Activated naive CD8-positive, alpha-beta T cell treated with anti-CD3 and anti-CD28 coated beads, Interleukin-2, amount 50 U/mL, for 24 hours (primary cell): ENCODE measurements around the gene KIAA0232.
A peak's percentile ranks its signal among the peaks of the same experiment; 100 is the strongest.
"Not testable (repeated sequence)": the region's sequence is repeated elsewhere in the genome, so short reads cannot be mapped to it uniquely, and the experiment has no call there.

Experiments
- ATAC-seq: fragments of 150-1000 bp; cut with Tn5 transposase; one replicate; pipeline ENCODE4 v1.10.0; 2021
- DNase-seq: peaks from one replicate; pipeline ENCODE4 v3.0.0; 2021
- H3K27ac Mint-ChIP-seq: one replicate; pipeline ENCODE4 v1.8.0; 2021; ENCODE audit warnings: mild to moderate bottlenecking, mixed read lengths
- H3K27me3 Mint-ChIP-seq: one replicate; pipeline ENCODE4 v1.8.0; 2021; ENCODE audit warnings: mixed read lengths
- H3K36me3 Mint-ChIP-seq: one replicate; pipeline ENCODE4 v1.8.0; 2021; ENCODE audit warnings: low read depth, mixed read lengths
- H3K4me1 Mint-ChIP-seq: one replicate; pipeline ENCODE4 v1.8.0; 2021; ENCODE audit warnings: mixed read lengths
- H3K4me3 Mint-ChIP-seq: one replicate; pipeline ENCODE4 v1.8.0; 2021; ENCODE audit warnings: mild to moderate bottlenecking, moderate library complexity, mixed read lengths
- H3K9me3 Mint-ChIP-seq: one replicate; pipeline ENCODE4 v1.8.0; 2021; ENCODE audit warnings: mixed read lengths

Gene KIAA0232

GRCh38 chr4:6777636-6778281 lies 4.8 kb upstream of the KIAA0232 start:
- H3K36me3 Mint-ChIP-seq = no peaks in the 10 kb centered on the region
- DNase-seq (no peak), ATAC-seq (no peak)
- H3K4me3 Mint-ChIP-seq = peak overlapping the region; percentile 43
- H3K9me3 Mint-ChIP-seq = no peaks in the 10 kb centered on the region
- H3K27ac Mint-ChIP-seq = peak overlapping the region; percentile 85
- no peaks in the 10 kb centered on the region for H3K27me3 Mint-ChIP-seq
- peaks cover 41% of the 10 kb centered on the region for H3K4me1 Mint-ChIP-seq

GRCh38 chr4:6778435-6778834 lies 4.1 kb upstream of the KIAA0232 start:
- peak overlapping the region; percentile 85 for H3K27ac Mint-ChIP-seq
- H3K4me1 Mint-ChIP-seq = peaks cover 41% of the 10 kb centered on the region
- ATAC-seq (no peak), DNase-seq (no peak)
- no peak overlapping the region for H3K4me3 Mint-ChIP-seq
- H3K27me3 Mint-ChIP-seq = no peaks in the 10 kb centered on the region
- H3K36me3 Mint-ChIP-seq = no peaks in the 10 kb centered on the region
- H3K9me3 Mint-ChIP-seq = no peaks in the 10 kb centered on the region

GRCh38 chr4:6779667-6780565 lies 2.6 kb upstream of the KIAA0232 start:
- Mint-ChIP-seq H3K27me3 (no peaks in the 10 kb centered on the region), H3K9me3 (no peaks in the 10 kb centered on the region), H3K27ac (no peak overlapping the region), H3K36me3 (no peaks in the 10 kb centered on the region), H3K4me3 (no peak overlapping the region), H3K4me1 (peaks cover 53% of the 10 kb centered on the region)
- ATAC-seq (no peak), DNase-seq (no peak)

GRCh38 chr4:6781113-6781512 lies 1.4 kb upstream of the KIAA0232 start:
- peaks cover 62% of the 10 kb centered on the region for H3K4me1 Mint-ChIP-seq
- DNase-seq = no peak
- peak overlapping the region; percentile 59 for H3K4me3 Mint-ChIP-seq
- no peaks in the 10 kb centered on the region for H3K36me3 Mint-ChIP-seq
- no peak for ATAC-seq
- no peaks in the 10 kb centered on the region for H3K9me3 Mint-ChIP-seq
- H3K27ac Mint-ChIP-seq = peak overlapping the region; percentile 66
- H3K27me3 Mint-ChIP-seq = no peaks in the 10 kb centered on the region

- peak overlapping the region; percentile 66 for H3K27ac Mint-ChIP-seq
- H3K36me3 Mint-ChIP-seq = no peaks in the 10 kb centered on the region
- no peaks in the 10 kb centered on the region for H3K27me3 Mint-ChIP-seq
- no peak for DNase-seq
- H3K4me3 Mint-ChIP-seq = peak overlapping the region; percentile 59
- ATAC-seq = no peak
- peaks cover 62% of the 10 kb centered on the region for H3K4me1 Mint-ChIP-seq
- H3K9me3 Mint-ChIP-seq = no peaks in the 10 kb centered on the region
Observed at GRCh38 chr4:6781561-6781960, 966 bp upstream of the KIAA0232 start.

GRCh38 chr4:6782846-6783110 lies 251 bp downstream of the KIAA0232 start:
- no peak overlapping the region for H3K4me3 Mint-ChIP-seq
- ATAC-seq (peak; percentile 12), DNase-seq (no peak)
- no peaks in the 10 kb centered on the region for H3K9me3 Mint-ChIP-seq
- peaks cover 58% of the 10 kb centered on the region for H3K4me1 Mint-ChIP-seq
- H3K27ac Mint-ChIP-seq = no peak overlapping the region
- no peaks in the 10 kb centered on the region for H3K27me3 Mint-ChIP-seq
- H3K36me3 Mint-ChIP-seq = no peaks in the 10 kb centered on the region

- Mint-ChIP-seq H3K27ac (peak overlapping the region; percentile 71), H3K4me1 (peaks cover 58% of the 10 kb centered on the region), H3K4me3 (peak overlapping the region; percentile 89), H3K9me3 (no peaks in the 10 kb centered on the region), H3K36me3 (peaks cover 3% of the 10 kb centered on the region), H3K27me3 (no peaks in the 10 kb centered on the region)
- peak; percentile 92 for DNase-seq
- ATAC-seq = peak; percentile 84
Observed at GRCh38 chr4:6783111-6783981, 819 bp downstream of the KIAA0232 start.

- Mint-ChIP-seq H3K36me3 (peaks cover 8% of the 10 kb centered on the region), H3K4me3 (no peak overlapping the region), H3K27ac (no peak overlapping the region), H3K27me3 (no peaks in the 10 kb centered on the region), H3K9me3 (no peaks in the 10 kb centered on the region), H3K4me1 (peaks cover 60% of the 10 kb centered on the region)
- ATAC-seq = no peak
- no peak for DNase-seq
Observed at GRCh38 chr4:6785572-6785925, 3.0 kb downstream of the KIAA0232 start.

GRCh38 chr4:6788123-6788522 lies 5.6 kb downstream of the KIAA0232 start:
- H3K27ac Mint-ChIP-seq = peak overlapping the region; percentile 72
- H3K4me3 Mint-ChIP-seq = no peak overlapping the region
- no peaks in the 10 kb centered on the region for H3K27me3 Mint-ChIP-seq
- H3K9me3 Mint-ChIP-seq = peaks cover 11% of the 10 kb centered on the region
- ATAC-seq = no peak
- peaks cover 27% of the 10 kb centered on the region for H3K36me3 Mint-ChIP-seq
- peaks cover 64% of the 10 kb centered on the region for H3K4me1 Mint-ChIP-seq
- no peak for DNase-seq

GRCh38 chr4:6791245-6791644 lies 8.7 kb downstream of the KIAA0232 start:
- H3K4me3 Mint-ChIP-seq, ATAC-seq, H3K27me3 Mint-ChIP-seq, H3K27ac Mint-ChIP-seq, DNase-seq: not testable (repeated sequence)
- Mint-ChIP-seq H3K9me3 (peaks cover 11% of the 10 kb centered on the region), H3K36me3 (peaks cover 36% of the 10 kb centered on the region), H3K4me1 (peaks cover 63% of the 10 kb centered on the region)

GRCh38 chr4:6791796-6792195 lies 9.3 kb downstream of the KIAA0232 start:
- DNase-seq, H3K4me3 Mint-ChIP-seq, H3K27me3 Mint-ChIP-seq, H3K27ac Mint-ChIP-seq, ATAC-seq: not testable (repeated sequence)
- Mint-ChIP-seq H3K9me3 (peaks cover 11% of the 10 kb centered on the region), H3K4me1 (peaks cover 66% of the 10 kb centered on the region), H3K36me3 (peaks cover 36% of the 10 kb centered on the region)

- no peak for DNase-seq
- Mint-ChIP-seq H3K27me3 (no peaks in the 10 kb centered on the region), H3K9me3 (peaks cover 11% of the 10 kb centered on the region), H3K4me1 (peaks cover 63% of the 10 kb centered on the region), H3K36me3 (peaks cover 36% of the 10 kb centered on the region), H3K4me3 (no peak overlapping the region), H3K27ac (no peak overlapping the region)
- no peak for ATAC-seq
Observed at GRCh38 chr4:6794189-6794588, 11.7 kb downstream of the KIAA0232 start.

GRCh38 chr4:6795821-6796220 lies 13.3 kb downstream of the KIAA0232 start:
- Mint-ChIP-seq H3K4me3 (no peak overlapping the region), H3K9me3 (peaks cover 11% of the 10 kb centered on the region), H3K36me3 (peaks cover 35% of the 10 kb centered on the region), H3K27me3 (no peaks in the 10 kb centered on the region), H3K27ac (no peak overlapping the region), H3K4me1 (peaks cover 60% of the 10 kb centered on the region)
- ATAC-seq (no peak), DNase-seq (no peak)

- not testable (repeated sequence) for ATAC-seq, DNase-seq, H3K4me3 Mint-ChIP-seq, H3K27me3 Mint-ChIP-seq, H3K9me3 Mint-ChIP-seq, H3K27ac Mint-ChIP-seq
- Mint-ChIP-seq H3K4me1 (peaks cover 53% of the 10 kb centered on the region), H3K36me3 (peaks cover 23% of the 10 kb centered on the region)
Observed at GRCh38 chr4:6797368-6797767, 14.8 kb downstream of the KIAA0232 start.
